Ovary (tissue), 9 donors: ENCODE data around the gene CFAP100. TPM values are rescaled to one million over a fixed set of nuclear protein-coding genes. Genes with fewer than 3 reads are reported as not detected.

Experiments used
- DNase-seq, 5 donors: peaks; one replicate each; pipeline ENCODE4 v3.0.0-alpha.2; 2019 to 2020
- H3K27ac ChIP-seq, 2 donors: fragments of 200-600 bp; one replicate each; pipeline versions ENCODE4 v1.5.1 to v1.8.0; 2019 to 2022
- H3K27me3 ChIP-seq: fragments of 200-600 bp; one replicate; pipeline ENCODE4 v1.8.0; 2022
- H3K36me3 ChIP-seq: fragments of 200-600 bp; sonication (generic); one replicate; pipeline ENCODE4 v1.5.1; 2019
- H3K4me1 ChIP-seq: one replicate; pipeline ENCODE4 v1.8.1; 2013; ENCODE audit warnings: mild to moderate bottlenecking, moderate library complexity; ENCODE audit not compliant: insufficient read depth
- H3K4me3 ChIP-seq: fragments of 200-600 bp; sonication (generic); one replicate; pipeline ENCODE4 v1.5.1; 2017
- H3K9me3 ChIP-seq, 2 donors: fragments of 200-600 bp in 1 of 2; sonication (generic) in 1 of 2; one replicate each; pipeline versions ENCODE4 v1.5.1 to v1.8.1; 2013 to 2019; ENCODE audit warnings: mild to moderate bottlenecking in 1 of 2, moderate library complexity in 1 of 2
- CTCF ChIP-seq, 3 donors: fragments of 450-650 bp in 2 of 3; fragments of 200-600 bp in 1 of 3; IDR thresholded peaks; one replicate each; pipeline versions ENCODE4 v1.5.1 to v1.8.0; 2016 to 2022; ENCODE audit warnings: antibody characterized with exemption in 3 of 3, mild to moderate bottlenecking in 1 of 3
- EP300 ChIP-seq: sonication (generic); formaldehyde crosslinking; IDR thresholded peaks from one replicate; pipeline ENCODE4 v1.6.1; 2017; ENCODE audit warnings: antibody characterized with exemption
- POLR2A ChIP-seq: fragments of 450-650 bp; IDR thresholded peaks from one replicate; pipeline ENCODE4 v1.6.1; 2017; ENCODE audit warnings: antibody characterized with exemption, mild to moderate bottlenecking, moderate library complexity
- WGBS, 3 donors: extraction: QIAGEN DNeasy Blood & Tissue Kit in 1 of 3; methylation state at CpG; one replicate each; pipeline versions ENCODE4 v1.1.5 to v1.1.7; 2013 to 2017; 5-methylcytosine and 5-hydroxymethylcytosine counted together
- intact Hi-C, 4 donors: fragments of 100-400 bp; cut with DNase I; formaldehyde crosslinking; loops; one replicate each; pipeline versions ENCODE4 v1.11.0 to v1.15.1; 2022 to 2023
- polyA plus RNA-seq, 2 donors: library from polyadenylated mRNA; stranded (reverse); fragments of 200-250 nt in 1 of 2; fragments of 350-450 nt in 1 of 2; fragmentation: Illumina TruSeq in 1 of 2; extraction: RNeasy Lipid Tissue Mini Kit (QIAGEN cat#74804) in 1 of 2; gene quantifications; one replicate each; pipeline ENCODE4 v1.2.3, GENCODE V29; 2013 to 2014
- total RNA-seq, 7 donors: library from RNA; depleted of rRNA in 2 of 7; stranded (reverse); fragments of >200 nt in 2 of 7; fragmentation: NEBNext Ultra II Directional in 3 of 7; extraction: Animal tissue kit (Norgen Biotek cat#: 25700) in 3 of 7; gene quantifications; one replicate each; pipeline versions ENCODE4 v1.1.0 to v1.2.4, GENCODE V29; 2016 to 2023
- donor health status: DM: no; HTN: no; CAD: no; lungs with moderate emphysema.
- donor health status: DM: no; HTN: no; CAD: no.
- donor health status: Bipolar disorder and iron deficiency.
- donor health status: DM: yes; HTN: yes; CAD: no.
- donor health status: DM: no; HTN: no; CAD: no.
- donor health status: DM: yes; HTN: yes; CAD: no.

CFAP100 gene
- total and polyA plus RNA-seq, 9 donors, result 0.06 to 21.3 (median 1.6) TPM; not detected in 3

GRCh38 chr3:126393563-126393962, 1.1 kb upstream of the CFAP100 start:
- no peaks in the 10 kb centered on the region for H3K9me3 ChIP-seq
- no peaks in the 10 kb centered on the region for H3K27me3 ChIP-seq
- no peak overlapping the region for H3K27ac ChIP-seq
- DNase-seq, result no peak
- no peak for TF ChIP-seq POLR2A
- no peak for TF ChIP-seq CTCF (IDR thresholded peaks at IDR 0.05)
- TF ChIP-seq EP300, result no peak
- H3K36me3 ChIP-seq, result no peaks in the 10 kb centered on the region
- peaks cover 7% of the 10 kb centered on the region for H3K4me1 ChIP-seq
- no peak overlapping the region for H3K4me3 ChIP-seq
- 91 to 95% (median 95%) methylated on average over 4 of the region's 4 CpGs for WGBS, 3 donors
- intact Hi-C loops, result loop anchor here in 2 of 4 donors (5.0 kb wide), 3 partner anchors 131 to 261 kb away; no protein-coding TSS in a partner anchor

- Histone ChIP-seq H3K4me3 (peak overlapping the region; percentile 1), H3K27me3 (no peaks in the 10 kb centered on the region), H3K27ac (no peak overlapping the region), H3K4me1 (peaks cover 3% of the 10 kb centered on the region), H3K9me3 (no peaks in the 10 kb centered on the region), H3K36me3 (no peaks in the 10 kb centered on the region)
- intact Hi-C loops, result loop anchor here in 2 of 4 donors (5.0 kb wide), 4 partner anchors 133 to 263 kb away; no protein-coding TSS in a partner anchor
- TF ChIP-seq POLR2A, result no peak
- no peak for TF ChIP-seq EP300
- TF ChIP-seq CTCF (IDR thresholded peaks at IDR 0.05), result no peak
- no peak for DNase-seq
- WGBS, 3 donors, result 14 to 23% (median 22%) methylated on average over 22 to 30 of the region's 30 CpGs
Measured at GRCh38 chr3:126394977-126395321, 240 bp downstream of the CFAP100 start.

- H3K9me3 ChIP-seq, result no peaks in the 10 kb centered on the region
- H3K4me3 ChIP-seq, result no peak overlapping the region
- no peak for DNase-seq
- peaks cover 3% of the 10 kb centered on the region for H3K4me1 ChIP-seq
- intact Hi-C loops, result loop anchor here in 1 of 4 donors (5.0 kb wide), 1 partner anchor 139 kb away; no protein-coding TSS in a partner anchor
- no peaks in the 10 kb centered on the region for H3K36me3 ChIP-seq
- TF ChIP-seq EP300, result no peak
- TF ChIP-seq POLR2A, result no peak
- no peak for TF ChIP-seq CTCF (IDR thresholded peaks at IDR 0.05)
- no peaks in the 10 kb centered on the region for H3K27me3 ChIP-seq
- 92 to 99% (median 96%) methylated on average over 6 of the region's 6 CpGs for WGBS, 3 donors
- H3K27ac ChIP-seq, result no peak overlapping the region
Measured at GRCh38 chr3:126395846-126396513, 1.3 kb downstream of the CFAP100 start.

- Histone ChIP-seq H3K27me3 (no peaks in the 10 kb centered on the region), H3K4me3 (no peak overlapping the region), H3K27ac (no peak overlapping the region), H3K36me3 (no peaks in the 10 kb centered on the region), H3K9me3 (no peaks in the 10 kb centered on the region), H3K4me1 (peaks cover 3% of the 10 kb centered on the region)
- intact Hi-C loops, result loop anchor here in 1 of 4 donors (5.0 kb wide), 1 partner anchor 139 kb away; no protein-coding TSS in a partner anchor
- TF ChIP-seq EP300, result no peak
- no peak for TF ChIP-seq CTCF (IDR thresholded peaks at IDR 0.05)
- no peak for TF ChIP-seq POLR2A
- no peak for DNase-seq
- 95 to 98% (median 96%) methylated on average over 5 of the region's 5 CpGs for WGBS, 3 donors
Measured at GRCh38 chr3:126396536-126396935, 1.8 kb downstream of the CFAP100 start.
